NB4 (cell line): ENCODE results near the gene UTRN.

Experiments used
- DNase-seq: peaks from one replicate; pipeline ENCODE4 v3.0.0; 2010; ENCODE audit warnings: low read depth
- H3K4me3 ChIP-seq: one replicate; pipeline ENCODE4 v1.5.1; 2011; ENCODE audit warnings: mild to moderate bottlenecking, low read depth, low read length, moderate library complexity
- CTCF ChIP-seq: IDR thresholded peaks from one replicate; pipeline ENCODE4 v1.5.1; 2012; ENCODE audit warnings: low read depth, low read length
- MAX ChIP-seq: IDR thresholded peaks from 2 replicates; pipeline ENCODE4 v1.6.1; 2011; ENCODE audit warnings: low read depth, low read length
- MYC ChIP-seq: IDR thresholded peaks from 2 replicates; pipeline ENCODE4 v1.6.1; 2011; ENCODE audit warnings: low read depth, low read length
- POLR2A ChIP-seq: IDR thresholded peaks from 2 replicates; pipeline ENCODE4 v1.6.1; 2011; ENCODE audit warnings: mild to moderate bottlenecking; ENCODE audit not compliant: insufficient read length; ENCODE audit errors: extremely low read depth

Gene UTRN

GRCh38 chr6:144298916-144299315 lies 13.8 kb downstream of the UTRN start:
- TF ChIP-seq MAX (no peak), CTCF (no peak), POLR2A (no peak)
- DNase-seq: no peak
- H3K4me3 ChIP-seq: no peak overlapping the region

- no peak for DNase-seq
- H3K4me3 ChIP-seq: no peak overlapping the region
- TF ChIP-seq POLR2A (no peak), MYC (no peak), MAX (no peak), CTCF (no peak)
These were observed 17.7 kb downstream of the UTRN start for GRCh38 chr6:144302701-144303372.

- no peak overlapping the region for H3K4me3 ChIP-seq
- TF ChIP-seq CTCF (no peak), MYC (no peak), MAX (no peak), POLR2A (no peak)
- DNase-seq: no peak
These were observed 19.2 kb downstream of the UTRN start for GRCh38 chr6:144304223-144304848.

GRCh38 chr6:144305567-144305966 lies 20.4 kb downstream of the UTRN start:
- DNase-seq: no peak
- H3K4me3 ChIP-seq: no peak overlapping the region
- TF ChIP-seq CTCF (no peak), POLR2A (no peak), MYC (no peak), MAX (no peak)

- DNase-seq: no peak
- H3K4me3 ChIP-seq: no peak overlapping the region
- TF ChIP-seq POLR2A (no peak), MYC (no peak), CTCF (no peak), MAX (no peak)
These were observed 20.9 kb downstream of the UTRN start for GRCh38 chr6:144305985-144306384.

- no peak for DNase-seq
- no peak for TF ChIP-seq MAX
- TF ChIP-seq POLR2A: no peak
- no peak for TF ChIP-seq MYC
- no peak for TF ChIP-seq CTCF
These were observed 22.7 kb downstream of the UTRN start for GRCh38 chr6:144307880-144308279.

More at GRCh38 chr6:144307880-144308279, 22.7 kb downstream of the UTRN start:
- no peak overlapping the region for H3K4me3 ChIP-seq
